Left renal pelvis (tissue), 4 donors: ENCODE results near the gene FAM185A. TPM values are rescaled to one million over a fixed set of nuclear protein-coding genes. Genes with fewer than 3 reads are reported as not detected.
"Not testable (repeated sequence)": the region's sequence is repeated elsewhere in the genome, so short reads cannot be mapped to it uniquely, and the experiment has no call there.

Experiments used
- DNase-seq, 4 donors: peaks; one replicate each; pipeline ENCODE4 v3.0.0-alpha.2; 2013; ENCODE audit warnings: low read depth in 4 of 4, low spot score in 3 of 4
- polyA plus RNA-seq, 4 donors: library from polyadenylated mRNA; unstranded; fragments of 120-200 nt; gene quantifications; one replicate each; pipeline ENCODE4 v1.2.1, GENCODE V29; 2013; ENCODE audit not compliant: insufficient read length in 4 of 4

Gene FAM185A
- 10 to 100 TPM in 3 of 4 donors, 1 to 10 TPM in 1; 7.8 to 12.9 (median 11.1) TPM for polyA plus RNA-seq

DNA sequence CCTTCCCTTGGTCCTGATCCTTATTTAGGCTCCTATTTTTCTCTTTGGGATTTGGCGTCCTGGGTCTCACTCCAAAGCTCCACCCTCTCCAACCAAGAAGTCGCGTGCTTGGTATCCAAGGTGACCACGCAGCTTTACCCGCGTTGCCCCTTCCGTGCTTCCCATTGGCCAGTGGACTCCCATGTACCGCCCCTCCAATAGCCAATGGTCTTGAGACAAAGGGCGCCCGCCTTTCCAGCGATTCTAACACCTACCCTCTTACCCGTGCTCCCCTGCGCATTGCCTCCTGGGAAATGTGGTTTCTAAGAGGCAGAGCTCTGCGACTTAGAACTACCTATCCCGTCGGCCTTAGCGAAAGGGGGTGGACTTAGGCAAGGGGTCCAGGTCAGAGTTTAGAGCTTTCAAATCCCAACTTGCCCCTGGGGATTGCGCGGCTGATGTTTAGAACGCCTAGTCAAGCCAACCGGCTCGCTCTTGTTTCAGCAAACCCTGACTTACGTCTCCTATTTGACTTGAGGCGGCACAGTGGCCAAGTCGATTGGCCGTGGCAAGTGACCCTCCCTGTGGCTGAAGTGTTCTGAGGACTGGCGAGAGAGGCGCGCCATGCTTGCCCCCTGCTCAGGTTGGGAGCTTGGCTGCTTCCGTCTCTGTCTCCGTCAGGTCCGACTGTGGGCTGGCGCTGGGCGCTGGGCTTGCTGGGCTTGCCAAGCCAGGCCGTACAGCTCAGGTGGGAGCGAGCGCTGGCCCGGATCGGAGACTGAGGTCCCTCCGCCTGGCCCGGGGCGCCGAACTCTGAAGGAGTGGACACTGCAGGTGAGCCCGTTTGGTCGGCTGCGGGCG is at the start of gene FAM185A:
TSS of gene FAM185A (plus strand) at position 395 of the 840 bp plus-strand sequence. CDS start at position 604, 209 bp downstream.
- peak; percentile 94 to 98 (median 96) for DNase-seq

DNA sequence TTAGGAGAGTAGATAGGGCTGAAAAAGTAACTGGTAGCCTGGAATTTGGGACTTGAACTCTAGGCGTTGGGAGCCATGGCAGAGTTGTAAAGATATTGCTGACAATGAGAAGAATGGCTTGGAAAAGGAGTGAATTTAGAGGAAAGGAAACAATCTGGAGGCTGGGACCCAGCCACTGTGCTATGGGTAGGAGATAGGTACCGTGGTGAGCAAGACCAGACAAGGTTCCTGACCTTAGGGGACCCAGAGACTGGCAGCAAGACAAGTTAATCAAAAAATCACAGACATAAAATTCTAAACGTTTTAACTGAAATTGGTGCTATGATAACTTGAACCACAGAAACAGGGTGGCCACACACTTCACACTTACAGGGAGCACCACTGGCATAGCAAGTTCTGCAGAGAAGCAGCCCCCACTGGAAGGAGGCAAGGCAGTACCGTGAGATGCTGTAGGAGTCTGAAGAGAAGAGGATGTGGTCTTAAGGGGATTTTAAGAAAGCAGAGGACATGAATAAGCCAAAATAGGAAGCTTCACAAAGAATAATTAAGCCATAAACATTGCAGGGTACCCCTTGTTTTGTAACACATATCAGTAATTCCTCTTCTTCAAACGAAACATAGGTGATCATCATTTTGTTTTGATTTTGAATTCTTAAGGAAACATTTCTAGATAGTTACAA is 35.6 kb upstream of the FAM185A start:
- not testable (repeated sequence) for DNase-seq

DNA sequence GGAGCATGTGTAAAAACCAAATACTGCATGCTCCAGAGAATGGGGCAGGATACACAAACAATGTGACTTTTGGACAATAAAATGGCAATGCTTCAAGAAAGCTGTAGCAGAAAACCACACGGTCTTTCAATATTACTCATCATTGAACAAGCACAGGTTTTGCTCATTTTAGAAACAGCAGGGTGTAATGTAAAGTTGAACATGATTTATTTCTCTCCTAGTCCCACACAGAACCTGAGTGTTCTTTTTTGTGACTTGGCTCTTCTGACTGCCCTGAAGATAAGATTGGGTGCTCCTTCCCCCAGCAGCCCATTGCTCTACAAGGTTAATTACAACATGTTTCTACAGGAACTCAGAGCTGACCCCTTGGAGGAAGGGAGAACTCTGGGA is 35.1 kb upstream of the FAM185A start:
- not testable (repeated sequence) for DNase-seq

DNA sequence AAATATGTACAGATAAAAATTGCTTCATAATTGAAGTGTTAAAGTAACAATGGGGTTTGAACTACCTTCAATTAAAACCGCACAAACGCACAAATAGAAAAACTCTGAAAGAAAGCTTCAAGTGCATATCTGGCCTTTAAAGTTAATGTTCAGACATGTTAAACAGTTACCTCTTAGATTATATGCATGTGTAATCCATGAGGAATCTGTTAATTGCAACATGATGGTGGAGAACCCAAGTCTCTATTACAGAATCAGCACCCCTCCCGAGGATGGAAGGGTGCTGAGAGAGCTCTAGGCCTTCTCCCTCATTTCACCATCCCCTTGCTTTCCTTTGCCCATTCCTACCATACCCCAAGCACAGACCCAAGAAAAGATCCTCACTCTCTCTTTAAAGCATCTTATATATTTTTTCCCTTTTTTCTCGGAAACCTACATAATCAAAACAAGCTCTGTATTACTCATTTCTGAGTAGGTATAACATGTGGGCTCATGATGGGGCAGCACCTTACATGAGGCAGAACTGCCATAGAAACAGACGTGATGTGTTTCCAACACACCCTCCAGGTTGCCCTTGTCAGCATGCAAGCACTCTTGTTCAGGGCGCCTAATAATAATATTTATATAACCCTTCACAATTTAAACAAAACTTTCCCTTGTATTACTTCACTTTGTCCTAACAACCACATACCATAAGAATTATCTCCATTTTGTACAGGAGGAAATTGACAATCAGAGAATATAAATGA is 33.9 kb upstream of the FAM185A start:
- DNase-seq = not testable (repeated sequence)

DNA sequence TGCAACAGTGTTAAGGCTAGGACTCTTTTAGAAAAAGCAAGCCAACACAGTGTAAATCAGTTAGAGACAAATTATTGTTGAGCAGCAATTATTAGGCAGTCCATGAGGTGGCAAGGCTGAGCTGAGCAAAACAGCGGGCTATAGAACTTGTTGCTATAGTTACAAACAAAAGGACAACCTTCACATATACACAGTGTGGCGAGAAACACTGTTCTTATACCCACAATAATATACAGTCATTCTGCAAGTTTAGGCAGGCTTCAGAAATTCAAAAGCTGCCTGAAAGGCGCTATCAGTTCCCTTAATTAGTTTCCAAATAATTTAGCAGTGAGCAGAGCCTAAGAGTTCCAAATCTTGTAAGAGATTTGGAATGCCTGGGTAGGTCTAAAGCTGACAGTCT is 33.1 kb upstream of the FAM185A start:
- DNase-seq = not testable (repeated sequence)

DNA sequence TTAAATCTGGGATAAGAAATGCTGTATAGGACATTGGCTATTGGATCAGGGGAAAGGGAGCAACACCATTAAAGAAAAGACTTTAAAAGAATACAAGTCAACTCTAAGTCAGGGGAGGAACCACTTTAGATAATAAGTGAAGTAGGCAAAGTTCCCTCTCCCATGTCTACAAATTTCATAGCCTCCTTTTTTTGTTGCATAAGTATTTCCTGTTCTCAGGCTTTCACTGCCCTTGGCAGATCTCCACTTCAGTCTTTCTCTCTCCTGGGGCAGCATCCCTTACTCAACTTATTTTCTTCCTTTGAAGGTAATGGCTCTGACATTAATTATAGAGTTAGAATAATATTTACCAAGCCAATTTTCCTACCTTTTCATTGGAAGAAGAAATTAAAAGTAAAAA is 30.3 kb upstream of the FAM185A start:
- DNase-seq = not testable (repeated sequence)

DNA sequence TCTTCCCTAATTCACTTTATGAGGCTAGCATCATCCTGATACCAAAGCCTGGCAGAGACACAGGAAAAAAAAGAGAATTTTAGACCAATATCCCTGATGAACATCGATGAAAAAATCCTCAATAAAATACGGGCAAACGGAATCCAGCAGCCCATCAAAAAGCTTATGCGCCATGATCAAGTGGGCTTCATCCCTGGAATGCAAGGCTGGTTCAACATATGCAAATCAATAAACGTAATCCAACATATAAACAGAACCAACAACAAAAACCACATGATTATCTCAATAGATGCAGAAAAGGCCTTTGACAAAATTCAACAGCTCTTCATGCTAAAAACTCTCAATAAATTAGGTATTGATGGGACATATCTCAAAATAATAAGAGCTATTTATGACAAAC is 22.6 kb upstream of the FAM185A start:
- not testable (repeated sequence) for DNase-seq

DNA sequence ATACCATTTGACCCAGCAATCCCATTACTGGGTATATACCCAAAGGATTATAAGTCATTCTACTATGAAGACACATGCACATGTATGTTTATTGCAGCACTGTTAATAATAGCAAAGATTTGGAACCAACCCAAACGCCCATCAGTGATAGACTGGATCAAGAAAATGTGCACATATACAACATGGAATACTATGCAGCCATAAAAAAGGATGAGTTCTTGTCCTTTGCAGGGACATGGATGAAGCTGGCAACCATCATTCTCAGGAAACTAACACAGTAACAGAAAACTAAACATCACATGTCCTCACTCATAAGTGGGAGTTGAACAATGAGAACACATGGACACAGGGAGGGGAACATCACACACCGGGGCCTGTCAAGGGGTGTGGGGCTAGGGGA is 19.1 kb upstream of the FAM185A start:
- not testable (repeated sequence) for DNase-seq

DNA sequence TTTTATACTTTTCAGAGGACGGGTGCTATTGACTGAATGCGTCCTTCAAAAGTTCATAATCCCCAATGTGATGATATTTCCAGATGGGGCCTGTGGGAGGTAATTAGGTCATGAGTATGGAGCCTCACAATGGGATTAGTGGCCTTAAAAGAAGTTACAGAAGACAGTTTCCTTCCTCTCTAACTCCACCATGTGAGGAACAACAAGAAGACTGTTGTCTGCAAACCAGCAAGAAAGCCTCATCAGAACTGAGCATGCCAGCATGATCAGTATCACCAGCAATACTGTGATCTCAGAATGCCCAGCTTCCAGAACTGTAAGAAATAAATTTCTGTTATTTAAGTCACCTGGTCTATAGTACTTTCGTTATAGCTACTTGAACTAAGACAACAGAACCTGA is 18.4 kb upstream of the FAM185A start:
- DNase-seq = not testable (repeated sequence)

DNA sequence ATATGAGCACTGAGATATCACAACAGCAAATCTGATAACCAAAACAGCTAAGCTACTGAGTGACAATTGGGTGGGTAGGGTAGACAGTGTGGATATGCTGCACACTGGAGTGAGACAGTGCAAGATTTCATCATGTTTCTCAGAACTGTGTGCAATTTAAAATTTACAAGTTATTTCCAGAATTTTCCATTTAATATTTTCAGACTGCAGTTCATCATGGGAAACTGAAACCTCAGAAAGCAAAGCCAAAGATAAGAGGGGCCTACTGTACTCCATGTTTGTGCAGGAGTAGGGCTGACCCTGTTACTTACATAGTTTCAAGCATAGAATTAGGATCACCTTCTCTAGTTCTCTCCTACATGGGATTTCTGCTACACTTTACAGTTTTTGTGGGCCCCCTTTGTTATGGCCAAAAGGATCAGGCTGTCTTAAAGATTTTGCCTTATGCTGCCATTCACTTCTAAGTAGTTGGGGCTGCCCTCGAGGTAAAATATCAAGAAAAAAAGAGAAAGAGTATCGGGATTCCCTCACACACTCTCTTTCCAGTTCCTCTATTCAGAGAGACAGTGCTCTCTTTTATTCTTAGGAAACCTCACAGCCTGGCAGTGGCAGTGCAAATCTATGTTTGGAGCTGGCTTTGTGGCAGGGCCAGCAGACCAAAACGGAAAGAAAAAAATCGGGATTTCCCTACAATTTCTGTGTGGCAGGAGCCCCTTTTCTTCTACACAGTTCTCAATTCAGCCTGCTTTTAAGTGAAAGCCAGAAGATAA is 6.6 kb upstream of the FAM185A start:
- DNase-seq = not testable (repeated sequence)

DNA sequence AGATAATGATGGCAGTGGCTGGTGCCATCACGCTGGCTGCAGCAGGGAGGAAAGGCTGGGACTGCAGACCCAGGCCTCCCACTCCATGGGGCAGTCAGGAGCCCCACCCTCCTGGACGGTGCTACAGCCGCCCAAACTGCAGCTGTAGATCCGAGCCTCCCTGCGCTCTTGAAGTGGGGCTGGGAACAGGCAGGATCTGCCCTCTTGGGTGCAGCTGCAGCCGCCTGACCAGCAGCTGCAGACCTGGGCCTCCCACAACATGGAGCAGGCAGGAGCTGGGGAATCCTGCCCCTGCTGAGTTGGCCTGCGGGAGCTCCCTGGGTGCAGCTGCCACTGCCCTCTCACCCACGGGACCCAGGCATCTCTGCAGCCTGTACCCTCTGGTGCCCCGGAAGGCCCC is 4.9 kb upstream of the FAM185A start:
- not testable (repeated sequence) for DNase-seq

DNA sequence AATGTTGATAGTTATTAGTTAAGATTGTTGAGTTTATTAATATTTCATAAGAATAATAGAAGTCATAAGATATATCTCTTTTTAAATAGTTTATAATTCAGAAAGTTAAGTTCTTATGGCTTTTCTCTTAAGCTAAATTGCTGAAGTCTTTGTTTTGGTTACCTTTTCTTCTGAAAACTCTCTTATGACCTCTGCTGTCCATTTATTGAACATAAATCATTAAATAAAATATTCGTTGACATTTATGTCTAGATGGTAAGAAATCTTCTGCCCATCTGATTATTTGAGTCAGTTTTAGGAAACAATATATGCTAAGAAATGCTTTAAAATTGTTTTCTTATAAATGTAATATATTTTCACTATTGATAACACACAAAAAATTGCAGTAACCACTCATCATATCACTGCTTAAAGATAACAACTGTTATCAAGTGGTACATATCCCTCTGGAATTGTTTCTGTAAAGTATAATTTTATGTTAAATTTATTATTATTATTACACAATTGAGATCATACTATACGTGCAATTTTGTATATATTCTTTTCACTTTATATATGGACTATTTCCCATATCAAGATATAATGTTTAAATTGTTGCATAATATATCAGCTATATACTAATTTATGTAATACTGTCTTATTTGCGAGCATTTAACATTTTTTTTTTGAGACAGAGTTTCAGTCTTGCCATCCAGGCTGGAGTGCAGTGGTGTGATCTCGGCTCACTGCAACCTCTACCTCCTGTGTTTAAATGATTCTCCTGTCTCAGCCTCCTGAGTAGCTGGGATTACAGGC is 3.1 kb upstream of the FAM185A start:
- not testable (repeated sequence) for DNase-seq

DNA sequence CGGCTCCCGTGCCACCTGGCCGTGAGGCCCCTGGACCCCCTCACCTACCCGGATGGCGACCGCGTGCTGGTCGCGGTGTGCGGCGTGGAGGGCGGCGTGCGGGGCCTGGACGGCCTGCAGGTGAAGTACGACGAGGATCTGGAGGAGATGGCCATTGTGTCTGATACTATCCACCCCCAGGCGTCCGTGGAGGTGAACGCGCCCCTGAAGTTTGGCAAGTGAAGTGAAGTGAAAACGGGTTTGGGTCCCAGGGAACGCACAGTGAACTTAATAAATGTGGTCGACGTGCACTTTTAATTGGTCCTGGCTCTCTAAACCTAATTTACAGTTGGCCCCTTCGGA is 617 bp downstream of the FAM185A start:
- DNase-seq = not testable (repeated sequence)

DNA sequence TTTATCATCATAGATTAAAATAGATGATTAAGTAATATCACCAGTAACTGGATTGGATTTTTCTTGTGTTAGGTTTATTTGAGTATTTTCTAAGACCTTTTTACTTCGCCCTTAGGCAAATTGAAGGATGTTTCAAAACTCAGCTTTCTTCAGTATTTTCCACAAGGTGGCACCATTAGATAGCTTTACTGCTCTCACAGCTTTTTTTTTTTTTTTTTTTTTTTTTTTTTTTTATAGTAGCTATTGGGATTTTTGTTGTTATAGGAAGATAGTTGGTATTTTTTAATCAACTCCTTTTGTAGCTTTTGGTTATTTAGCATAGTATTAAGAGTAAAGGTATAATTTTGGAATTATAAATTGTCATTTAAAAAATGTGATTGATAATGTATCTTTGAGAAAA is 9.4 kb downstream of the FAM185A start:
- not testable (repeated sequence) for DNase-seq

DNA sequence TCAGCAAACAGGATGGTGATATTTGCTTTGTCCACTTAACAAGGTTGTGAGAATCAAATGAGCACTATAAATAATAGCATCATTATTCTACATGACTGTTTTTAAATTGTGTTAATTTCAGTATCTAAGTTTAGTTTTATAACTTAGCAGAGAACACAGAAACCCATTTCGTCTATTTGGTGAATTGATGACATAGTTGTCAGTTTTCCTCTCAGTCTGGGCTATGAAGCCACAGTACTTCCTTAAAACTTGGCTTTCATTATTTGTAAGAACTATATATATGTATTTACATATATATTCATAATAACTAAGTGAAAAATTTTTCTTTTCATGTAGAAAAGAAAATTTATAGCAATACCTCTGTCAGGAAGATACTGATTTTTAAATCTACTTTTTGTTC is 11.1 kb downstream of the FAM185A start:
- DNase-seq = not testable (repeated sequence)

DNA sequence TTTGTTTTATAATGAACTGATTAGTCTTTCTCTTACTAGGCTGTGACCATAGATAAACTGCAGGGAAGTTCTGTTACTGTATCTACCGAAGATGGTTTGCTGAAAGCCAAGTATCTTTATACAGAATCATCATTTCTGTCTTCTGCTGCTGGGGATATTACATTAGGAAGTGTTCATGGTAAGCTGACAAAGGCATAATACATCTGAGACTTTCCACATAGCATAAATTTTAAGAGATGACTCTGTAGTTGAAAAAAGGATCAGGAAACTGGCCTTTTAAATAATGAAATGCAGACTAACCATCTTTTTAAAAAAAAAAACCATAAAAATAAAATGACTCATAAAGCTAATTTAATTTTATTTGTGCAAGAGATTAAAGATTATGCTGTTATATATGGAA is 12.4 kb downstream of the FAM185A start:
- DNase-seq = not testable (repeated sequence)

DNA sequence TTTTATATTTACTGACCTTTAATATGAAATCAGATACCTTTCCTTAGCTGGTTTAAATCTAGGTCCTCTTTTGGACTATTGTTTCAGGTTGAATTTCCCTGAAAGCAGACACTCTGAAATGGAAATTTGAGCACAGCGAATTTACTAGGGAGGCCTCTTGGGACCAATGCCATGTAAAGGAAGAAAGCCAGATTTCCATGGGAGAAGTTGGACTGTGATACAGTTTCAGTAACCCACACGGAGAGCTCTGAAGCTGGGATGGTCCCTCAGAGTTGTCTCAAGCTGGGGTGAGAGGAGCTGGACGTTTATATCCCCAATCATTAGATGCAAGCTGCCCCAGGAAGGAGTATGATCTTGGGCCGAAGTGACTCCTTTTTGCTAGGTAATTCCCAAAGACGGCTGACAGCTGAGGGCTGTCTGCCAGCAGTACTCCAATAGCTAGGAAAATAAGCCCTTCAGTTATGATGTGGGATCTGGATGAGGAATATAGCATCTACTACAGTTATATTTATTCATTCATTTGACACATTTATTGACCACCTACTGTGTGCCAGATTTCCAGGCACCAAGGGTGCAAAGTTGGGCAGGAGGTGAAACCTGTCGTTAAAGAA is 14.6 kb downstream of the FAM185A start:
- DNase-seq = not testable (repeated sequence)

DNA sequence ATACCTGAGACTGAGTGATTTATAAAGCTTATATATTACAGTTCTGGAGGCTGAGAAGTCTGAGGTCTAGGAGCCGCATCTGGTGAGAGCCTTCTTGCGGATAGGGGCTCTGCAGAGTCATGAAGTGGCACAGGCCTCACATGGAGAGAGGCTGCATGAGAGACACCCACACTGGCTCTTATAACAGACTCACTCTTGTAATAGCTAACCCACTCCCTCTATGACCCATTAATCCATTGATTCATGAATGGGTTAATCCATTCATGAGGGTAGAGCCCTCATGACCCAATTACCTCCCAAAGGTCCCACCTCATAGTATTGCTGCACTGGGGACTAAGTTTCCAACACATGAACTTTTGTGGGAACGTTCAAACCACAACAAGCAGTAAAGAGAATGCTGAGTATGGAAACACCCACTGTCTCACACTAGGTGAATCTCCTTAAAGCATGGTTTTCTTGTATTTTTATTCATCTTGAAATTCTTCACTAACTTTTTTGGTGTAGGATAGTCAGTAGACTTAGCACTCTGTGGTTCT is 20.9 kb downstream of the FAM185A start:
- not testable (repeated sequence) for DNase-seq

DNA sequence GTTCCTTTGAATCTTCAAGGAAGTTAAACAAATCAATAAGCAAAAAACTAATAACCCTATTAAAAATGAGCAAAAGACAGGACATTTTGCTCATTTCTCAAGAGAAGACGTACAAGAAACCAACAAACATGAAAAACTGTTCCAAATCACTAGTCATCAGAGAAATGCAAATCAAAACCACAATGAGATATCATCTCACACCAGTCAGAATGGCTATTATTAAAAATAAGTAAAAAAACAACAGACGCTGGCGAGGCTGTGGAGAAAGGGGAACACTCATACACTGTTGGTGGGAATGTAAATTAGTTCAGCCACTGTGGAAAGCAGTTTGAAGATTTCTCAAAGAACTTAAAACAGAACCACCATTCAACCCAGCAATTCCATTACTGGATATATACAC is 21.7 kb downstream of the FAM185A start:
- not testable (repeated sequence) for DNase-seq
